Kidney capillary endothelial cell (primary cell): ENCODE data around the gene CD164.
"Not testable (repeated sequence)": the region's sequence is repeated elsewhere in the genome, so short reads cannot be mapped to it uniquely, and the experiment has no call there.

ENCODE experiments used
- DNase-seq: peaks from one replicate; pipeline ENCODE4 v3.0.0-alpha.2; 2018; ENCODE audit warnings: low spot score

Gene CD164

GRCh38 chr6:109374326-109374892, 7.9 kb downstream of the CD164 start:
- no peak for DNase-seq

DNA sequence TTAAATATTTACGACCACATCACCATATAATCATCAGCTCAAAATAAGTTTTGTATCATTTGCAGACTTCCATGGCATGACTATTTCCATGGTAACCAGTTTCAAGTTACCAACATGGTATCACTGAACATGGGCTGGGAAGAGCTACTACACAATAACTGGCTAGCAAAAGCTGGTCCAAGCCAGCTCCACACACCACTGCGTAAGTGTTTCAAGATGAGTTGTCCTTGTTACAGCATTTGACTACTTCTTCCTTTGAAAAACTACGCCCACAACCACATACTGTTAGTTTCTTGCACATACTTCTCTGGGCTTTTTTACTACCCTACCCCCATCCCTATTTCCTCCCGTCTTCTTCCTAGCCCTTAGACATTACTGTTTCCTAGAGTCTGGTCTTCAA, 8.5 kb downstream of the CD164 start:
- no peak for DNase-seq

DNA sequence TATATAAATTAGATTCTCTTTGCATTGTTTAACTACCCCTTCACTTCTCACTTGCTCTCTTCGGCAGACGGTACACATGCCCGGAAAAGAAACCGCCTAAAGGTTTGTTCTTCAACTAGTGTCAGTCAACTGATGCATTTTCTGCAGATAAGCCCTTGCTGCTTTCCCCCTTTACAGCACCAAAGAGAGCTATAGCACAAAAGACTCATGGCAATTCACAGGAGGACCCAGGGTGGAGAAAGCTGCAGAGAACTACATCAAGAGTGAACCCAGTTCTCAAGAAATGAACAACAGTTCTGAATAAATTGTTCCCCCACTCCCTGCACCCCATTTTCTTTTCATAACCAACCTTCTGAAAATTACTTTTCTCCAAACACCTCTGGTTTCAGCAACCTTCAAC, 8.9 kb downstream of the CD164 start:
- DNase-seq, result no peak

DNA sequence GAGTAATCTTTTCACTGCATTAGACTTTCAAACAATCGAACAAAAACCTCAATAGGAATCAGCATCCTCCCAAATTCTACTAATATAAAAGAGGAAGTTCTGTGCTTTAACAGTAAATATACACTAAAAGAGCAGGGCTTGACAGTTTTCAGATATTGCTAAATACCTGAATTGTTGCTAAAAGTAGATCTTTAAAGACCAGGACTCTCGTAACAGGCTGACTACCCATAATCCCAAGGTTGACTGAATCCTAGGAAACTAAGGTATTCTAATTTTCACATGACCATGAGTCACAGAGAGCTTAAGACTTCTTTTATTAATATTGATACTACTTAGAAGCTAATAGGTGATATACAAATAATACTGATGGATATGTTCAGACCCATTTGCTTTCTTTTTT, 10.1 kb downstream of the CD164 start:
- no peak for DNase-seq

- DNase-seq, result no peak
These were observed 11.5 kb downstream of the CD164 start for GRCh38 chr6:109370792-109371191.

- no peak for DNase-seq
These were observed 11.9 kb downstream of the CD164 start for GRCh38 chr6:109370336-109370735.

DNA sequence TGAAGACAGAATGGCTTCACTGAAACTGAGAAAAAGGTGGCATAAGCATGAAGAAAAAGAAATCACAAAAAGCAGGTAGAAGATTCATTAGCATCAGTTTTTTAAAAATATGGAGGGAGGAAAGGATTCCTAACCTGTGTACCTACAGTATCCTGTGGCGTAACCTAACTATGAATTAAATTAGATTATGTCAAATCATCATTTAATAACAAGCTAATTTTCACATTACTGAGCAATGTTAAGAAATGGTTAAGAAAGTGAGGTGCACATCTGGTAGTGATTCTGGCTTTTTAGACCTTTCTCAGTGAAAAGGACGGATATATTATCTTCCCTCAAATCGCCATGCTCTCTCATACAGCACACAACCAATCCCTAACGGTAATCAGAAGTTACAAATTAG, 12.5 kb downstream of the CD164 start:
- no peak for DNase-seq

DNA sequence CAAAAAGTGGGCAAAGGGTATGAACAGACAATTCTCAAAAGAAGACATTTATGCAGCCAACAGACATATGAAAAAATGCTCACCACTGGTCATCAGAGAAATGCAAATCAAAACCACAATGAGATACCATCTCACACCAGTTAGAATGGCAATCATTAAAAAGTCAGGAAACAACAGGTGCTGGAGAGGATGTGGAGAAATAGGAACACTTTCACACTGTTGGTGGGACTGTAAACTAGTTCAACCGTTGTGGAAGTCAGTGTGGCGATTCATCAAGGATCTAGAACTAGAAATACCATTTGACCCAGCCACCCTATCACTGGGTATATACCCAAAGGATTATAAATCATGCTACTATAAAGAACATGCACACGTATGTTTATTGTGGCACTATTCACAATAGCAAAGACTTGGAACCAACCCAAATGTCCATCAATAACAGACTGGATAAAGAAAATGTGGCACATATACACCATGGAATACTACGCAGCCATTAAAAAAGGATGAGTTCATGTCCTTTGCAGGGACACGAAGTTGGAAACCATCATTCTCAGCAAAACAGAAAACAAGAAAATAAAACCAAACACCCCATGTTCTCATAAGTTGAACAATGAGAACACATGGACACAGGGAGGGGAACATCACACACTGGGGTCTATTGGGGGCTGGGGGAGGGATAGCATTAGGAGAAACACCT, 17.7 kb downstream of the CD164 start:
- not testable (repeated sequence) for DNase-seq

- no peak for DNase-seq
These were observed 18.5 kb downstream of the CD164 start for GRCh38 chr6:109363753-109364152.

- no peak for DNase-seq
These were observed 20.0 kb downstream of the CD164 start for GRCh38 chr6:109362102-109362884.

DNA sequence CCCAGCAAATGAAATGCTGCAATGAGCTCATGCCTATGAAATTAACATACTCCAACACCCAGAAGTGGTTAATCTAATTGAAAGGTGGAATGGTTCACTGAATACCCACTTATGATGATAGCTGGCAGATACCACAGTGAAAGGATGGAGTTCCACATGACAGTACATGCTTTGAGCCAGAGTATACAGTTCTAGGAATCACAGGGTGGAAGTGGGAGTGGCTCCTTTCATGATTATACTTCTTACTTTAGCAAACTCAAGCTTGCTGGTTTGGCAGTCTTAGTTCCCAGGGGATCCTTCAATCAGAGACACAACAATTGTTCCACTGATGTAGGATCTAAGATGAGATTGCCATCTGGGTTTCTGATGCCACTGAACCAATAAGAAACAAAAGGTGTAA, 21.5 kb downstream of the CD164 start:
- DNase-seq, result no peak

- no peak for DNase-seq
These were observed 22.0 kb downstream of the CD164 start for GRCh38 chr6:109360281-109360680.

DNA sequence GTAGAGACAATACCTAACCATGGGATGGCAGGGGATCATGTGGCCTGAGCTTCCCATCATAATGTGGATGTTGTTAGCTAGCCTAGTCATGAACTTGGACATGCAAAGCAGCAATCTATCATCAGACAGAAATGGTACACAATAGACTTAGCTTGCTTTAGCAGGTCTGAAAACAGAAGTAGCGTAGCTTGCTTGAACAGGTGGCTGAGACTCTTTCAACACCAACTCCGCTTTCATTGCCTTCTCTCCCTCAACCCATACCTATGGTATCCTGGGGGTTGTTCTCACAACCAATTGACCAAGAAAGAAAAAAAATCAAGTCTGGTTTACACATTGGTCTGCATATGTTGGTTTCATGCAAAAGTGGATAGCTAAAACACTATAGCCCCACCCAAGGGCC, 23.0 kb downstream of the CD164 start:
- no peak for DNase-seq

- DNase-seq, result no peak
These were observed 24.1 kb downstream of the CD164 start for GRCh38 chr6:109358204-109358603.

GRCh38 chr6:109356237-109356636, 26.0 kb downstream of the CD164 start:
- no peak for DNase-seq

- DNase-seq, result no peak
These were observed 30.8 kb downstream of the CD164 start for GRCh38 chr6:109351231-109352130.

DNA sequence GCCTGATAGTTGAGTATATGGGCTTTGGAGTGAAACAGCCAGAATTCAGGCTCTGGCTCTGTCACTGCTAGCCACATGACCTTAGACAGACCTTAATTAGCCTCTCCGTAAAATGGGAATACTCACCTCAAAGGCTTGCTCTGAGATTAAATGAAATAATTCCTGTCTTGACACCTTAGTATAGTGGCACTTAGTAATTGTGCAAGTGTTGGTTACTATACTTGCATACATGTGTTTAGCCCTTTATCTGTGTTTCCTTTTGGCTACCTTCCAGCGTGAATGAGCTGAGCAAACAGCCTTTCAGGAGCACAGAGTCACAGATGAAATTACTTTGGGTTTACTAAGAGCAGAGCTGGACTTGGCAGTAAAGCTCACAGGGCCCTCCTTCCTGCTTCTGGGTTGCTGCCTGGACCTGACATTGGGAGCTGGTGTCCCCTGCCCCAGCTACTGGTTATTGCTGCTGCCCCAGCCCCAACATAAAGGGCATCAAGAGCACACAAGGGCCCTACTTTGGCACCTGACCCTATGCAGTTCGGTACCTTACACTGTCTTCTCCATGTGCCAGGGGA, 32.8 kb downstream of the CD164 start:
- DNase-seq, result peak; percentile 13

GRCh38 chr6:109348226-109348625, 34.0 kb downstream of the CD164 start:
- no peak for DNase-seq

GRCh38 chr6:109347779-109348178, 34.5 kb downstream of the CD164 start:
- no peak for DNase-seq

DNA sequence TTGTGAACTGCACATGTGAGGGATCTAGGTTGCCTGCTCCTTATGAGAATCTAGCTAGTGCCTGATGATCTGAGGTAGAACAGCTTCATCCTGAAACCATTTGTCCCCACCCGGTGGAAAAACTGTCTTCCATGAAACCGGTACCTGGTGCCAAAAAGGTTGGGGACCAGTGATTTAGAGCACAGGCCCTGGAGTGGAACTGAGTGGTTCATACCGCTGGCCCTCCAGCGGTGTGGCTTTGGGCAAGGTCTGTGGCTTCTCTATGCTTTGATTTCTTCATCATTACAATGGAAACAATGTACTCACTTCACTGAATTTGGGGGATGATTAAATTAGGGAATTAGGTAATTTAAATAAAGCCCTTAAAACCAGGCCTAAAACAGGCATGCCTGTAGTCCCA, 36.3 kb downstream of the CD164 start:
- DNase-seq, result no peak

GRCh38 chr6:109344226-109344625, 38.0 kb downstream of the CD164 start:
- DNase-seq, result no peak

- no peak for DNase-seq
These were observed 38.7 kb downstream of the CD164 start for GRCh38 chr6:109343518-109343917.
